ENCODE results near the gene CRYBG1.

Gene CRYBG1

GRCh38 chr6:106430466-106430865, 69.9 kb downstream of the CRYBG1 start:
- no peak for DNase-seq

- no peak for DNase-seq
These were observed 70.9 kb downstream of the CRYBG1 start for GRCh38 chr6:106431405-106431804.

GRCh38 chr6:106431972-106432371, 71.5 kb downstream of the CRYBG1 start:
- no peak for DNase-seq

DNA sequence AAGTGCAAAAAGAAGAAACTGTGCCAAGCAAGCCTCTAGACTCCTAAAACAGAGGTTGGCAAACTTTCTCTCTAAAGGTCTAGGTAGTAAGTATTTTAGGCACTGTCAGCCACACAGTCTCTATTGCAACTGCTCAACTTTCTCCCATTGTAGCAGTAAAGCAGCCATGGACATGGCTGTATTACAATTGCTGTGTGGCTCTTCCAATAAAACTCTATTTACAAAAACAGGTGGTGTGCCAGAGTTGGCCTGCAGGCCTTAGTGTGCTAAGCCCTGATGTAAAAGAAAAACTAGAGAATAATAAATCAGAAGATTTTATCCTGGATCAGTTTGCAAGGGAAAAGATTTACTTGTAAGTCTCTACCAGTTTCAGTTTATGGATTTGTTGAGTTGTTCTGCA, 74.0 kb downstream of the CRYBG1 start:
- no peak for DNase-seq

DNA sequence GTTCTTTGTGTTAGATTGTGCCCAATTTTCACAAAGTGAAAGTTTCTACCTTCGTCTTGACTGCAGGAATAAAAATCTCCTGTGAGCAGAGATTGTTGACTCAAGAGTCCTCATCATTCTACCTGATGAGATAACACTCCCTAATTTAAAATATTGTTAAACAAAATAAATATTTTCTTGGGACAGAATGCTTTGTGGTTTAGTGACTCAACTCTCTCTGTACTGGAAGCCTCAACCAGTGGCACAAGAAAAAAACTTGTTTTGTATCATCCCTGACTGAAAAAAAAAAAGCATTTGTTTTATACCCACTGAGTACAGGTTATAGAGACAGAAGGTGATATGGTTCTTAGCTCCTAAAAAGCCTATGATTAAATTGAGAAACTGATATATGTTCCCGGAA, 78.9 kb downstream of the CRYBG1 start:
- DNase-seq, result no peak

DNA sequence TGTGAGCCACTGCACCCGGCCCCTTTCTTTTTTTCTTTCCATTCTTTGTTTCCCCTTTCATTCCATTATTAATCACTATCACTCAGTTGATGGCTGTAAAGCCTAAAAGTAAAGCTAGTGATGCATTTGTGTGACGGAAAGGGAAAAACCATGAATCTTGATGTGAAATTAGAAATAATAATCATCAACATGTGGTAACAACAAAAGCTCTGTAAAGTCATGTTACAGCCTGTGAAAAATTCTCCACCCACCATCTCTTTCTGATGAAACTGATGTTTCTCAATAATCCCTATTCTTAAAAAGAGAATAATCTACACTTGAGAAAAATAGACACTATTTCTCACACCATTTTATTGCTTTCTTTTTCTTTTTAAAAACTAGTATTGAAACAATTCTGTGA, 80.0 kb downstream of the CRYBG1 start:
- no peak for DNase-seq

- DNase-seq, result no peak
These were observed 81.9 kb downstream of the CRYBG1 start for GRCh38 chr6:106442395-106442794.

DNA sequence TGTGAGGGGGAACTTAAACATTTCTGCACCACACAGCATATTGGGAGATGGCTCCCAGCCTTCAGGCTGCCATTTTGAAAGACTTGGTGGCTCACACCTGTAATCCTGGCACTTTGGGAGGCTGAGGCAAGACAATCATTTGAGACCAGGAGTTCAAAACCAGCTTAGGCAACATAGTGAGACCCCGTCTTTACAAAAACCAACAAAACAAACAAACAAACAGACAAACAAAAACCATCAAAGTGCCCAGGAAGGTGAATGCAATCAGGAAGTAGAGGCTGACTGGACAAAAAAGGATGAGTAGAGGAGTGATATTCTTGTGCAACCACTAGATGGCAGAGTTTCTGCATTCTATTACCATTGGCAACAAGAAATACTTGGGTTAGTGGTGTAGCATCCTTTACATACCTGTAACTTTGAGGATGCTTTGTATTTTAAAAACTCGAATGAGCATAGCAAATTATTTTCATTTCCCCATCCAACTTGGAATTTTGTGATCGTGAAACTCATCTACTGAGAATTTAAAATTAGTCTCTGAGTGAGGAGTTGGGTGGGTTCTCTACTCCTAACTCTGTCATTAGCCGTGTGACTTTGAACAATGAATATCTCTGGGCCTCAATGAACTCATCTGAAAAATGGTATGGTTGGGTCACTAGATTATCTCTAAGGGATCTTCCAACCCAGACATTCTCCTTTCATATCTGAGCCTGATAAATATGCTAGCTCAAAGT, 84.4 kb downstream of the CRYBG1 start:
- DNase-seq, result no peak

- DNase-seq, result no peak
These were observed 85.0 kb downstream of the CRYBG1 start for GRCh38 chr6:106445508-106445878.

GRCh38 chr6:106446287-106446885, 85.9 kb downstream of the CRYBG1 start:
- DNase-seq, result no peak

GRCh38 chr6:106446983-106447382, 86.5 kb downstream of the CRYBG1 start:
- DNase-seq, result no peak

- peak; percentile 17 for DNase-seq
These were observed 87.5 kb downstream of the CRYBG1 start for GRCh38 chr6:106448000-106448426.

DNA sequence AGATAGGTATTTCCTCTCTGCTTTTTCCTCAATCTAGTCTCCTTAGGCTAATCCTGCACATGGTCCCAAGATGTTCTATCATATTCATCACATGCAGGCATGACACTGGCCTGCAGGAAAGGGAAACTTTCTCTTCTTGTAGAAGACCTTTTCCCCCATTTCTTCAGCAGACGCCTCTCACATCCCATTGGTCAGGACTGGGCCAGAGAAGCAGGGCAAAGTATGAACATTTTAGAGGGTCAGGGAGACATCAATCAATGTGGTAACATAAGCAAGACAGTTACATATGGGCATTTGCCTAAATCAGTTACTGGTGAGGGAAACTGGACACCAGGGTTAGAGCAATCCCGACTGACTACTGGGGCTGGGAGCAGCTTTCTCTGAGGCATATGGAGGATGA, 90.1 kb downstream of the CRYBG1 start:
- no peak for DNase-seq

DNA sequence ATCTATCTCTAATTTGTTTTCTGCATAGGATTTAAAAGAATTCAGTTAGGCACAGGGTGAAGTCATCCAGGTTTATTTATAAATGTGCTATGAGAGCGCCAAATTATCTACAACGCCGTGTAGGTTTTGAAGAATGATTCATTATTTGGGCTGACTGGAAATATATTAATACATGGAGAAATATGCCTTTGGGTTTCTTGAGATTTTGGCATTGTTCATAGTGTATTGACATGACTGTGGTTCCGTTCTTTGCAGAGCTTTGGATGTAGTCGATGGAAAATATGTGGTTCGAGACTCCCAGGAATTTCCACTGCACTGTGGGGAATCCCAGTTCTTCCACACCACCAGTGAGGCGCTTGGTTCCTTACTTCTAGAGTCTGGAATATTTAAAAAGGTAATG, 90.9 kb downstream of the CRYBG1 start:
- no peak for DNase-seq

- no peak for DNase-seq
These were observed 92.1 kb downstream of the CRYBG1 start for GRCh38 chr6:106452628-106453027.

DNA sequence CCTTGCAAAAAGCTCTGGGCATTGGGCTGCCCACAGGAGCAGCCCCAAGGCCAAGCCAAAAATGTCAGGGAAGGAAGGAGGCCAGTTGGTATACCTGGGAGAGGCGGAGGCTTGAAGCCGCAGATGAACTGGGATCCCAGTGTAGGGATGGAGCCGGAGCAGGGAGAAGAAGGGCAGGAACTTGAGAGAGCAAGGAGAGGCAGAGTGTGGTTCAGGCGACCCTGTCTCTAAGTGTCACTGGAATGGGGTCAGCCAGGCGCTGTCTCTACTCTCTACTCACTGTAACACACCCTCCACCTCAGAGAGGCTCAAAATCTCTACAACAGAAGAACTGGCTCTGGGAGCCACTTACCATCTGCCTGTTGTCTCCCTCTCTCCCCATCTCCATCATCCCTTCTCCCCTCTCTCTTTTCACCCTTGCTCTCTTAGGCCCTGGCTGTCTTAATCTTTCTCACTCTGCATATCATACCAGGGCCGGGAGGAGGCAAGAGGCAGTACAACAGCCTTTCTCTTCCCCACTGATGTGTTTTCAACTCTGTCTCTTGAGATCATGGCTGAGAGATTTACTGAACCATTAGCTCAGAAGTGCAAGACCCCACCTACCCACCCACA, 93.3 kb downstream of the CRYBG1 start:
- DNase-seq, result no peak

- no peak for DNase-seq
These were observed 96.2 kb downstream of the CRYBG1 start for GRCh38 chr6:106456756-106457155.

GRCh38 chr6:106458021-106458986, 97.8 kb downstream of the CRYBG1 start:
- no peak for DNase-seq

GRCh38 chr6:106460481-106460880, 100.0 kb downstream of the CRYBG1 start:
- no peak for DNase-seq

GRCh38 chr6:106461084-106461483, 100.6 kb downstream of the CRYBG1 start:
- DNase-seq, result no peak

- DNase-seq, result no peak
These were observed 102.5 kb downstream of the CRYBG1 start for GRCh38 chr6:106462923-106463557.

- no peak for DNase-seq
These were observed 105.7 kb downstream of the CRYBG1 start for GRCh38 chr6:106466211-106466610.

DNA sequence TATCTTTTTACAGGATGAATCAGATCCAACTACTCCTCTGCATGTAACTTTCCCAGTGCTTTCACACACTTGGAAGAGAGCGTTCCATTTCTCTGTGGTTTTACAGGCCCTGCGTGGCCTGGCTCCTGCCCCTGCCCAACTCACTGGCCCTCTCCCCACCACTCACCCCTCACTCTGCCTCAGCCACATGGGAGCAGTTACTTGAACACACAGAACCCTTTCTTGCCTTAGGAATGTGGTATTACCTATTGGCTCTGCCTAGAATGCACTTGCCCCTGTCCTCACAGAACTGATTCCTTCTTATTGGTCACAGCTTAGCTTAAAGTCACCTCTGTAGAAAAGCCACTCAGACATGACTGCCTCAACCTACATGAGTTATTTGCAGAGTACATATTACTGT, 108.4 kb downstream of the CRYBG1 start:
- DNase-seq, result no peak

Measured in activated T-cell treated with anti-CD3 and anti-CD28 coated beads, Interleukin-2, amount 50 U/mL, for 1 hour (primary cell).